Choroid plexus epithelial cell (primary cell): ENCODE data around the gene NOP53.
"Not testable (repeated sequence)": the region's sequence is repeated elsewhere in the genome, so short reads cannot be mapped to it uniquely, and the experiment has no call there.

ENCODE experiments used
- DNase-seq: peaks from one replicate; pipeline ENCODE4 v3.0.0-alpha.2; 2010; ENCODE audit warnings: low read depth
- H3K4me3 ChIP-seq: 2 replicates; pipeline ENCODE4 v1.5.1; 2011; ENCODE audit warnings: low read depth, mild to moderate bottlenecking, control low read depth, low read length, moderate library complexity
- CTCF ChIP-seq: conservative IDR thresholded peaks from 2 replicates; pipeline ENCODE4 v1.5.1; 2011; ENCODE audit warnings: low read depth, mild to moderate bottlenecking, control low read depth, inconsistent platforms, low read length, moderate library complexity

Gene NOP53

GRCh38 chr19:47762615-47763308, 17.4 kb downstream of the NOP53 start:
- no peak overlapping the region for H3K4me3 ChIP-seq
- no peak for TF ChIP-seq CTCF
- peak; percentile 41 for DNase-seq

DNA sequence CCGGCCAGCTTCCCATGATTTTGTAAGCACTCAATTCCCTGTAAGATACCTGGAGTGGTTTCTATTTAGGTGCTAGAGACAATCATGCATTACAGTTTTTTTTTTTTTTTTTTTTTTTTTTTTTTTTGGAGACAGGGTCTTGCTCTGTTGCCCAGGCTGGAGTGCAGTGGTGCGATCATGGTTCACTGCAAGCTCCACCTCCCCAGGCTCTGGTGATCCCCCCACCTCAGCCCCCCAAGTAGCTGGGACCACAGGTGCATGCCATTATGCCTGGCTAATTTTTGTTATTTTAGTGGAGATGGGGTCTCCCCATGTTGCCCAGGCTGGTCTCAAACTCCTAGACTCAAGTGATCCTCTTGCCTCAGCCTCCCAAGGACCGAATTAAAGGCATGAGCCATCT, 19.4 kb downstream of the NOP53 start:
- not testable (repeated sequence) for DNase-seq, H3K4me3 ChIP-seq

- no peak overlapping the region for H3K4me3 ChIP-seq
- TF ChIP-seq CTCF: peak; percentile 93
- peak; percentile 70 for DNase-seq
Observed at GRCh38 chr19:47765523-47766358, 20.4 kb downstream of the NOP53 start.

DNA sequence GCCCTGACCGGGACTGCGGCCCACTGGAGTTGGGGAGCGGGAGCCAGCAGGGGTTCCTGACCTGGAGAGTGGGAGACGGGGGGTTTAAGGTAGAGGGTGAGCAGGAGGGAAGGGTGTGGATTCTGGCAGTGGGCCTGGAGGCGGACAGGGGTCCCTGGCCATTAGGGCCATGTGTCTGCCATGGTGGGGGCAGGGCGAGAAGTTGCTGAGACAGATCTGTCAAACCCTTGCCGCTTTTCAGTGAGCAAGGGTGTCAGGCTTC, 20.9 kb downstream of the NOP53 start:
- no peak overlapping the region for H3K4me3 ChIP-seq
- TF ChIP-seq CTCF: no peak
- DNase-seq: no peak

DNA sequence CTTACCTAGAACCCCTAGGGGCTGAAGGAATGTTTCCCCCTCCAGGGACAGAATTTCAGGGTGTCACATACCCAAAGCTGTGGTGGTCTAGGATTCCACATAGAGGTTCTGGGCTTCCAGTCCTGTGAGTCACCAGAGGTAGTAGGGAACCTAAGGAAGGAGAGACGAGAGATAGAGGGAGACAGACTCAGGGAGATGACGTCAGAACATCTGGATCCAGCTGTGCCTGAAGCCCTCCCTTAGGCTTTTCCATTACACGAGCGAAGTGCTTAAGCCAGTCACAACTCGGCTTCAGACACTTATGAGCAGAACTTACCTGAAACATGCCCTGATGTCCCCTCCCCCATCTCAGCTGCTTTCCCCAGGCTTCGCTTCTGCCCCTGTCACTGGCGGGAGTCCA, 21.3 kb downstream of the NOP53 start:
- DNase-seq: no peak
- no peak for TF ChIP-seq CTCF
- H3K4me3 ChIP-seq: no peak overlapping the region

GRCh38 chr19:47767349-47767748, 22.0 kb downstream of the NOP53 start:
- no peak for DNase-seq
- no peak overlapping the region for H3K4me3 ChIP-seq
- no peak for TF ChIP-seq CTCF

- DNase-seq: no peak
- no peak overlapping the region for H3K4me3 ChIP-seq
- peak; percentile 14 for TF ChIP-seq CTCF
Observed at GRCh38 chr19:47768604-47769003, 23.3 kb downstream of the NOP53 start.
